Left colon (tissue), 2 donors: ENCODE results near the gene ERC1. TPM values are rescaled to one million over a fixed set of nuclear protein-coding genes. Genes with fewer than 3 reads are reported as not detected.
"Not testable (repeated sequence)": the region's sequence is repeated elsewhere in the genome, so short reads cannot be mapped to it uniquely, and the experiment has no call there.

Experiments used
- ATAC-seq: fragments of 200-7000 bp; cut with Tn5 transposase; one replicate; pipeline ENCODE4 v1.9.1; 2020; ENCODE audit warnings: mild to moderate bottlenecking, moderate library complexity
- DNase-seq, 2 donors: peaks; one replicate each; pipeline ENCODE4 v3.0.0-alpha.2; 2020
- intact Hi-C, 2 donors: fragments of 100-400 bp; cut with DNase I in 1 of 2; cut with micrococcal nuclease in 1 of 2; formaldehyde crosslinking; loops; one replicate each; pipeline versions ENCODE4 v1.11.2 to v1.14.0; 2022; cut with DNase I, micrococcal nuclease
- total RNA-seq, 2 donors: library from RNA; stranded (reverse); fragmentation: NEBNext Ultra II Directional; extraction: Animal tissue kit (Norgen Biotek cat#: 25700); gene quantifications; one replicate each; pipeline ENCODE4 v1.2.1, GENCODE V29; 2021
- donor health status: DM: no; HTN: no; CAD: no.
- donor health status: DM: yes; HTN: yes; CAD: no.

The ERC1 gene
- total RNA-seq, 2 donors from 2014 or later, result 43.1 to 46.0 TPM

DNA sequence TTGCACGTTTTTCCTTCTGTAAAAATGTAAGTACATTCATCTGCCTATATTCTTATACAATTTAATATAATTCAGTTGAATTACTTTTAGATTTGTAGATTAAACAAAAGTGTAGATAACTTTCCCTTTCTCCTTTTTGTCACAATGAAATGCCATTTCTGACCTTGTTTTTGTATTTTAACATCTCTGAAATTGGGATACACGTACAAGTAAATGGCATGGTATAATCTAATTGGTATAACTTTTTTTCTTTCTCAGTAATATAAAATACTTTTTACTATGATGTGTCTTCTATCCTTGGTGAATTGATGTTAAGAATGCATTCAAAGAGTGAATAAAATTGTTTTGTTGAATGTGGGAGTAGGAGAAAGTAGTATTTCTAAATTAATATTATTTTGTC, 210.0 kb downstream of the ERC1 start:
- intact Hi-C loops, result no loop called here
- no peak for DNase-seq
- ATAC-seq, result no peak

DNA sequence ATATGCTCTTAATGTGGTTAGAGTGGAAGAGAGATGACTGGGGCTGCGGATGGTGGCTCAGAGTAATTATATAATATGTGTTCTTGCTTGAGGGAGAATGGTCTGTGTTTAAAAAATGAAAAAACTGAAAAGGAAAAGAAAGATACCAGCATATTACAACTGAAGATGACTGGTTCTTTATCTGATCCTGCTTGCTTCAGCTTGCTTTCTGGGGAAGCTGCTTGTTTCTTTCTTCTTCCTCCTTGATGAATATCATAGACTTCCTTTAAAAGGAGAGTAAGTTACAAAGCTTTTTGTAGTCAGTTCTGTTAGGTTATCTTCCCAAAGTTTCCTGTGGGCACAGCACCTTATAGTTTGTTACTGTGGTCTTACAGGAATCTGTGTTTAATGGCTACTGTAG, 210.9 kb downstream of the ERC1 start:
- ATAC-seq (no peak), DNase-seq (no peak)
- intact Hi-C loops, result no loop called here

DNA sequence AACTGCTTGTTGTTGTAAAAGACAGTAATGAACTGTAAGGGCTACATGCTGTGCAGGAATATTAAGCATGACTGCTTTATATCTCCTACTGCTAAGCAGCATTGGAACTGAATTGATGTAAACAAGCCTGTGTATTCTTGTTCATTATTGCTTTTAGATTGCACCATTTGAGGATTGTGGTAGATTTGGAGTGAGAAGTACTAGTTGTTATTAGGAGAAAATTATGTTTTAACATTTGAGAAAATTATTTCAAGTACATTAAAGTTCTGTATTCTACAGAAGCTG, 212.7 kb downstream of the ERC1 start:
- intact Hi-C loops, result no loop called here
- ATAC-seq (no peak), DNase-seq (no peak)

DNA sequence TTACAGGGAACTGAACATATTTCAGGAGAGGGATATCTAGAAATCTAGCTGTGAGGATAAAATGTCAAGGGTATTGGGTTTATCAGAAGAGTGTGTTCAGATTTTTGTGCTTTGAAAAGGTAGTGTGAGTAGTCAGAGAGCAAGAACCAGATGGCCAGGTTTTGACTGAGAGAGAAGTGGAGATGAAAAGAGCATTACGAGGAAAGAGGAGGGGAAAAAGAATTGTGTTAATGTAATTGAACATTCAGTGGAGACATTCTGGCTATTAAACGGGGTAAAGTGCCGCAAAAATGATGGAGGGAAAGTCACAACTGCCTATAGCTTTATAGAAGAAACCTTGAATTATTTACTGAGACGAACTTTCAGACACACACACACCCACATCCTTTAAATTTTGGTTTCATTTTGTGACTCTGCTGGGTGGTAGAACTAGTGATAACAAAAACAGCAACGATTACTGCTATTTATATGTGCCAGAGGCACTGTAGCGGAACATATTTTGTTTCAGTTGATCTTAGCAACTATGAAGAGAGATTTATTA, 213.6 kb downstream of the ERC1 start:
- intact Hi-C loops, result no loop called here
- no peak for DNase-seq
- no peak for ATAC-seq

DNA sequence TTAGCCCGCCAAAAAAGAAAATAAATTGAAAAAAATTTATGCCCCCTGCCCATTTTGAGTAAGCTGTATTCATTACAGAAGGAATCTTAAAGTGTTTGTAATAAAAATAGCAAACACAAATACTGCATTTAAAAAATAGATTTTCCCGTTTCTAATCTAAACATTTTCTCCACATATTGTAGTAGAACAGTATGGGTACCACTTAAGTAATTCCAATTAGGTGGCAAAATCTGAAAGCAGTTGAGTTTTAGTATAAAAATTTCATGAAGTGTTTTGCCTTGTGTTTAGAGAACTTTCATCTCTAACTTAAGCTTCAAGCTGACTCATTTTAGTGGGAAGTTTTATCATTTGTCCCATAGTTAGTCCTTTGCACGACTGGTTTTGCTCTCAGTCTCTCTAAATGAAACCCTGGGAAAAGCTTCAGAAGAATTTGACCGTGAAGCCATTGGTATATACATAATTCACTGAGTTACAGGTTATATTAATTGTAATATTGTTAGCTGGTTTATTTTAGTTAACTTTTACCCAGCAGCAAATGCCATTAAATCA, 214.6 kb downstream of the ERC1 start:
- DNase-seq (no peak), ATAC-seq (no peak)
- intact Hi-C loops, result no loop called here

DNA sequence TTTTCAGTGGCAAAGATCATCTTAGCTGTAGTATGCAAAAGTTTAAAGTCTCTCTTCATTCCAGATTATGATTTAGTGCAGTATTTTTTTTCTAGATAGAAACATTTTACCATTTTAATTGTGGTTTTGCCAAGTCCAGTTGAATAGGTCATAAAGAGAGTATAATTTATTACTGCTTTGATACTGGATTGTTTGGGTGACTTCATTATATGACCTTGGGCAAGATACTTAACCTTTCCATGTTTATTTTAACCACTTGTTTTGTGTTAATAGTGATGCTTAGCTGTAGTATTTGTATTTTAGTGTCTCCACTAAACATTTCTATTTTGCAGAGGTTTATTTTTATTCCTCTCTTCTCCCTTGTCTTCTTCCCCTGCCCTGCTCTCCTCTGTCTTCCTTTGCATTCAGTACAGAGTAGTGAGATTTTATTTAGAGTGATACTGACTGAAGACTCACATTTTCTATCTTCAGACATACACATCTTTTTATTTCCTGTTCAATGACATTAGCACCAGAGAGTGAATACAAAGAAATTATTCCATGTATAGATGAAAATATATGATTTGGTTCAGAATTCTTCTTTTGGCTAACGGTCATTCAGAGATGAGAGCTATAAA, 215.2 kb downstream of the ERC1 start:
- intact Hi-C loops, result no loop called here

DNA sequence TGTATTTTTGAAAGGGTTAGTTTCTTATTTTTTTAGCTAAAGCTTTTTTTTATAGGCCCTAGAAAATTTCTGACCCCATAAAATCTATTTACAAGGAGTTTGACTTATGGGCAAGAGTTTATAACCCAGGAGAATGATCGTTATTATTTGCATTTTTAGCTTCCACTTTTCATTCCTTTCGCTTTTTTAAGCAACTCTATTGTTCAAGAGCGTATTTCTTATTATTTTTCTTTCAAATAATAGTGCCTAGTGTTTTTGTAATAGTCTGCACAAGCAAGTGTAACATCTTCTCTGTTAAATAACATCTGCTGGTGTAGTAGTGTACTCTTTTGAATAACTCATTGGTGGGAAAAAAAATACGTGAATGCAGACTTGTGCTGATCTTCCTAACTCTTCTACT, 216.3 kb downstream of the ERC1 start:
- ATAC-seq (no peak), DNase-seq (no peak)
- intact Hi-C loops, result no loop called here

More for the DNA sequence above, 215.2 kb downstream of the ERC1 start:
- ATAC-seq, result no peak
- no peak for DNase-seq

DNA sequence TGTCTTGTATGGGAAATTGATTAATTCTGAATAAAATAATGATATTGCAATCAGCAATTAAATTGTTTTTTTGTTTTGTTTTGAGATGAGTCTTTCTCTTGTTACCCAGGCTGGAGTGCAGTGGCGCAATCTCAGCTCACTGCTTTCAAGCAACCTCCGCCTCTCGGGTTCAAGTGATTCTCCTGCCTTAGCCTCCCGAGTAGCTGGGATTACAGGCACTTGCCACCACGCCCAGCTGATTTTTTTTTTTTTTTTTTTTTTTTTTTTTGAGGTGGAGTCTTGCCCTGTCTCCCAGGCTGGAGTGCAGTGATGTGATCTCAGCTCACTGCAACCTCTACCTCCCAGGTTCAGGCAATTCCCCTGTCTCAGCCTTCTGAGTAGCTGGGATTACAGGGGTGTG, 217.7 kb downstream of the ERC1 start:
- ATAC-seq, DNase-seq, intact Hi-C loops: not testable (repeated sequence)

DNA sequence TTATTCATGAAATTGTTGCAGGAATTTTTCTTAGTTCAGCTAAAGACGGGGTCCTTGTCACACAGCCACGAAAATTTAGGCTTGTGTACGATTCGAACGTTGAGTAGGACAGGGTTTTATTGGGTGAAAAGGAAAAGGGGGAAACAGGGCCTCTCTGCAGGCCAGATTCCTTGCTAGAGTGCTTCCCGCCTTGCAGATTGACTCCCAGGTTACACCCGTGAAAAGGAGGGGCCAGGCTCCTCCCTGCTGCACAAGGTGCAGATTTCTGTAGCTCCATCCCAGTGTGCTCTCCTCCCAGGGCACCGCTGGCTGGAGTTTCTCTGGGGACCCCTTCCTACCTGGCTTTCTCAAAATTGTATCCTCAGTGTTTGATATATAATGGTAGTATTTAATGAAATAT, 221.5 kb downstream of the ERC1 start:
- ATAC-seq (peak; percentile 78), DNase-seq (peak; percentile 60 to 76)
- intact Hi-C loops, result no loop called here

DNA sequence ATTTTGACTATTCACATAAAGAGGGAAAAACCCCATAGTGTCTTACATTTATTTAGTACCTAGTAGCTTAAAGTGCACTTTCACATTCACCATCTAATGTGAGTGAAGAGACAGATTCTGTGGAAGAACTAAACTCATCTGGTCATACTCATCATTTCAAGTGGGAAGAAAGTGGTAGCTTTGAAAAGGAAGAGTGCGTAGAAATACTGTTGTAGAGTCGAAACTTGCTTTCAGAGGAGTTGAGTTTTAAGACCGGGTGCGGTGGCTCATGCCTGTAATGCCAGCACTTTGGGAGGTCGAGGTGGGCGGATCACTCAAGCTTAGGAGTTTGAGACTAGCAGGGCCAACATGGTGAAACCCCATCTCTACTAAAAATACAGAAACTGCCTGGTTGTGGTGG, 222.2 kb downstream of the ERC1 start:
- intact Hi-C loops, result no loop called here

DNA sequence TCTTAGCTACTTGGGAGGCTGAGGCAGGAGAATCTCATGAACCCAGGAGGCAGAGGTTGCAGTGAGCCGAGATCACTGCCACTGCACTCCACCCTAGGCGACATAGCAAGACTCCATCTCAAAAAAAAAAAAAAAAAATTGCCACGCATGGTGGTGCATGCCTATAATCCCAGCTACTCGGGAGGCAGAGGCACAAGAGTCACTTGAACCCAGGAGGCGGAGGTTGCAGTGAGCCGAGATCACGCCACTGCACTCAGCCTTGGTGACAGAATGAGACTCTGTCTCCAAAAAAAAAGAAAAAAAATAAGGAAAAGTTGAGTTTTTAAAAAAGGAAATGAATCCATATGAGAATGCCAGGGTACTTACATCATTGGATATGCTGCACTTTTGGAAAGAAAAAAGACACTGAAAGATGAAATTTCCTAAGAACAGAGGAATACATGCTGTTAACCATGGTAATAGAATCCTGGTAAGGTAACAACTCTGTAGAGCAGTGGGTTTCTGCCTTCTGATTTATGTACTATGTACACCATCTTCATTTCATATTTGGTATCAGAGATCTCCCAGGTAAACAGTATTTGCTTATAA, 222.7 kb downstream of the ERC1 start:
- intact Hi-C loops, result no loop called here
- DNase-seq (no peak), ATAC-seq (no peak)

More for the DNA sequence above, 222.2 kb downstream of the ERC1 start:
- no peak for DNase-seq
- no peak for ATAC-seq

DNA sequence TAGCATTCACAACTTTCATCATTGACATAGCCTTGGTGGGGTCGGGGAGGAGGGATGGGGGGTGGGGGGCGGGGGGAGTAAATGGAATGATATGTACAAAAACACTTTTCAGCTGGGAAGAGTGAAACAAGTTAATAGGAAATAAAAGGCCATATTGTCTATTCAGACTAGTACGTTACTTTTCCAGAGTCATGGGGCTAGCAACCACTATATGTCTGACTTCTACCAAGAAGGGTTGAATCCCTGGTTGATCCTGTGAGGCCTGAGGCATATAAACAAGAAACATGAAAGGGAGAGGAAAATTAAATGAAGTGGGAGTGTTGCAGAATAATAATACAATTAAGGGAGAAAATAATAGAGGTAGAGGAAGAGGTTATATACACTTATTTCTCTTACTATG, 225.5 kb downstream of the ERC1 start:
- DNase-seq (no peak), ATAC-seq (no peak)
- intact Hi-C loops, result no loop called here

DNA sequence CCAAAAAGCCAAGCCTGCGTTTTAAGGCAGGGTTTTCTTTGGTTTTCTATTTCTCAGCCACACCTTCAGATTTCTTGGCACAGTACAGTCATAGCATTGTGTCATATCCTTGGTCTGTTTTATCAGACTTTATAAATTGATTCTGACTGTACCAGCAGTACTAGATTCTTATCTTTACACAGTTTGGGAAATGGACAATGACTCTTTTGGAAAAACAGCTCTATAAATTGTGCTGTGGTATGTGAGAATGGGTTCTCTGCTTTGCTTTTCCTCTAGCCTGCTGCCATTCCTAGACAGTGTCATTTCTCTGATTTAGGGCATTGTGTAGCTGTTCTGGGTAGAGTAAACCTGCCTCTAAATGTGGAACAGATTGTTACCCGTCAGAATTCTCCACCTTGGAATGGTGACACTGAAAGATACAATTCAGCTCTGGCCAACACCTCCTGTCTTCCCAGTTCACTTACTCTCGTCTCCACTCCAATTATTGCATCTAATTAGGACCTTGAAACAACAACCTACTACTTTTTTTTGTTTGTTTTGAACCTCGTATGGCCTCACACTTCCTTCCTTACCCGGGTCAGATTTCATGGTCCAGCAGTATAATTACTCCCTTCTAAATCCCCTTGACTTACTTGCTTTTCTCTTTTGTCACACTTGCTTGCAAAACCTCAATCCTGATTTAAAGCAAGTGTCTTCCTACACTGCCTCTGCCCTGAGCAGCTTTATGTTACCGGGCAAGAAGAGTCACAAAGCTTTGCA, 226.3 kb downstream of the ERC1 start:
- intact Hi-C loops, result no loop called here
- no peak for DNase-seq
- ATAC-seq, result peak; percentile 83

DNA sequence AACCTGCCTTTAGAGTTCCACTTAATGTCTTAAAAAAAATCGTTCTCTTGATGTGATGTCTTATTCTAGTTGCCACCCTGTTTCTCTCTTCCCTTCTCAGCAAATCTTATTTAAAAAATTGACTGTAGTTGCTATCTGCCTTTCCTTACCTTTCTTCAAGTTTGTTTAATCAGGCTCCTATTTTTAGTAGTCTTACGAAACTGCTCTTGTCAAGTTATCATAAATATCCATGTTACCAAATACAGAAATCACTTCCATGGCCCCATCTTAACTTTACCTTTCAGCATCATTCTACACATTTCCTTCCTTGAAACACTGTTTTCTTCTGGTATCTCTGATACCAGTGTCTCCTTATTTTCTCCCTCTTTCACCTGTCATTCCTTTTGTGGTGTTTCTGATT, 227.3 kb downstream of the ERC1 start:
- DNase-seq (no peak), ATAC-seq (no peak)
- intact Hi-C loops, result no loop called here

DNA sequence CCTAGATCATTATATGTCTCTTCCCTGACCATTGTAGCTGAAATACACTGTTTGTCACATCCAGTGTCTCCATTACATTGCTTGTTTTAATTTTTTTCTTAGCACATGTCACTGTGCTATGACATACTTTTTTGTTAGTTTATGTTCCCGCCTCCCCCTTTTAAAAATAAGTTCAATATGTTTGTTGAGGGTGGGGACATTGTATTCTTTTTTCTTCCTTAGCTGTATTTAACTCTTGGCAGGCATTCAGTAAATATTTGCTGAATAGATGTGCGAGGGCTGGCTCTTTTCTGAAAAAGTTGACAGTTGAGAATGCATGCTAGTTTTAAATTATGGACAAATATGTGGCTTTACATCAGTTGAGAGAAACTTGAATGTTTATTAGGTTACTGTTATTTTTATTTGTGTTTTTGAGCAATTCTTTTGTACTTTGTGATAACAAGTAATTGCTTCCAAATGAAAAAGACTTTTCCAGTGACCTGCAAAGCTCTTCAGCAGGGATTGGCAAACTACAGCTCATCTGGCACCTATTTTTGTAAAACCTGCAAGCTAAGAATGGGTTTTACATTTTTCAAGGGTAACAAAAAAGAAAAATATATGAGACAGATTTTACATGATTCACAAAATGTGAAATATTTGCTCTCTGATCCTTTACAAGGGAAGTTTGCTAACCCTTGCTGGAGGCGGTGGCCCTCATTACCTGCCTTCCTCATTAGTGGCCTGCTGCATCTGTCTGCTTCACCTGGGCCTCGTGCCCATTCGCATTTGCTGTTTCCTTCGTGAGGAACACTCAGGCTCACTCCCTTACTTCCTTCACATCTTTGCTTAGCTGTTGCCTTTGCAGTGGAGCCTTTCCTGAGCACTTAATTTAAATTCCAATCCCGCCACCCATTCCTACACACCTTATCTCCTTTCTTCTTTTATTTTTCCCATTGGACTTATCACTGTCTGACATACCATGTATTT, 229.4 kb downstream of the ERC1 start:
- intact Hi-C loops, result no loop called here
- peak; percentile 62 for ATAC-seq
- DNase-seq, result peak; percentile 68 to 82

DNA sequence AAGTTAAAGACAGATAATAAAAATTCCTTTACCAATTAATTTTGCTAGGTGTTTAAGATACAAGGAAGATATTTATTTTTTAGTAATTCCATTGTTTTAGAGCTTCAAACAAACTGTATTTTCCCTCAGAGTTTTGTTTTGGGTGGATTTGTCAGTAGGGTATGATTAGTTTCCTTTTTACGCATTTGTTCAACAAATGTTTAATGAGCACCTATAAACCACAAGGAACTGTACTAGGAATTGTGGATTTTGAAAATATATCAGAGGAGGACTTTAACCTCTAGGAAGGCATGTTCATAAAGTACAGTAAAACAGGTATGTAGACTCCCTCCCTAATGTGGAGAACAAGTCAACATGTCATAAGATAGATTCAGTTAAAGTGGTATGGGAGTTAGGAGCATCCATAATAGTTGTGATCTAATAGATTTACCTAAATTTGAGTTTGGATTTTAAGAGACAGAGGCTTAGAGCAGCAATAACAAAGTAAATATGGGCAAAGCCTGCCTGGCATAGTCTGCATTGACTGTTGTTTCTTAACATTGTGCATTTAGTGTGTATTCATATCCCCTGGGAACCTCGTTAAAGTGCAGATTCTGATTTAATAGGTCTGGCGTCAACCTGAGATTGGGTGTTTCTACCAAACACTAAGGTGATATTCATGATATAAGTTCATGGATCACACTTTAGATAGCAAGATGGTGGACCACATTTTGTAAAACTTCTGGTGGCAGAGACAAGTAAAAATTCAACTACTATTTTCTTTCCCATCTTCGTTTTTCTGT, 232.0 kb downstream of the ERC1 start:
- peak; percentile 77 for ATAC-seq
- intact Hi-C loops, result no loop called here

DNA sequence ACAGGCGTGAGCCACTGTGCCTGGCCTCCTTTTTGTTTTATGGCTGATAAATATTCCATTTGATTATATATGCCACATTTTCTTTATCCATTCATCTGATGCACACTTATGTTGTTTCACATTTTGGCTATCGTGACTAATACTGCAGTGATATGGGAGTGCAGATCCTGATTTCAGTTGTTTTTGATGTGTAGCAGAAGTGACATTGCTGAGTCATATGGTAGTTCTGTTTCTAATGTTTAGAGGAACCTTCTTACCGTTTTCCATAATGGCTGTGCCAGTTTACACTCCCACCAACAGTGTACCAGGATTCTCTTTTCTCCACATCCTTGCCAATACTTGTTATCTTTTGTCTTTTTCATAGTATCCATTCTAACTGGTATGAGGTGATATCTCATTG, 235.9 kb downstream of the ERC1 start:
- intact Hi-C loops, result no loop called here
- DNase-seq (no peak), ATAC-seq (no peak)

More for the DNA sequence above, 232.0 kb downstream of the ERC1 start:
- DNase-seq, result no peak

DNA sequence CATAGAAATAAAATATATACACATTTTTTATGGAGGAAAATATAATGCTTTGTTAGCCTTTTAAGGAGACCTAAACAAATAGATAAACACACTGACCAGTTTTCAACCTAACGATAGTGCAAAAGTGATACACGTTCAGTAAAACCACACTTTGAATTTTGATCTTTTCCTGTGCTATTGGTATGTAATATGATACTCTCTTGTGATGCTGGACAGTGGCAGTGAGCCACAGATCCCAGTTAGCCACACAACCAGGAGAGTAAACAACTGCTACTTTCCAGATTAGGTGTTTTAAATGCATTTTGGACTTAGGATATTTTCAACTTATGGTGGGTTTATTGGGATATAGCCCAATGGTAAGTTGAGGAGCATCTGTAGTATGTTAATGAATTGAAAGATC, 243.1 kb downstream of the ERC1 start:
- ATAC-seq, result no peak
- intact Hi-C loops, result no loop called here
- no peak for DNase-seq
